HG03457 (cell line): ENCODE results near the gene MYMK.

ENCODE experiments used
- ATAC-seq: cut with Tn5 transposase; IDR thresholded peaks from one replicate; pipeline ENCODE4 v1.9.1; 2021; ENCODE audit warnings: moderate number of reproducible peaks; ENCODE audit not compliant: unreplicated experiment

MYMK gene

GRCh38 chr9:133536080-133536479, 11.3 kb upstream of the MYMK start:
- ATAC-seq: no peak

- no peak for ATAC-seq
Measured at GRCh38 chr9:133535306-133535877, 10.6 kb upstream of the MYMK start.

GRCh38 chr9:133534346-133535291, 9.9 kb upstream of the MYMK start, which contains the start of gene ADAMTSL2:
Gene ADAMTSL2 (plus strand): TSS chr9:133534704. CDS start chr9:133536713, 2,009 bp downstream.
- ATAC-seq: no peak

- ATAC-seq: no peak
Measured at GRCh38 chr9:133533857-133534256, 9.1 kb upstream of the MYMK start.

- no peak for ATAC-seq
Measured at GRCh38 chr9:133532937-133533668, 8.3 kb upstream of the MYMK start.

- no peak for ATAC-seq
Measured at GRCh38 chr9:133531293-133531692, 6.5 kb upstream of the MYMK start.

GRCh38 chr9:133529874-133530273, 5.1 kb upstream of the MYMK start:
- no peak for ATAC-seq

- no peak for ATAC-seq
Measured at GRCh38 chr9:133529457-133529856, 4.7 kb upstream of the MYMK start.

GRCh38 chr9:133528876-133529241, 4.1 kb upstream of the MYMK start:
- no peak for ATAC-seq

GRCh38 chr9:133528001-133528875, 3.5 kb upstream of the MYMK start:
- no peak for ATAC-seq

GRCh38 chr9:133527444-133527920, 2.7 kb upstream of the MYMK start:
- ATAC-seq: no peak

GRCh38 chr9:133526721-133527321, 2.1 kb upstream of the MYMK start:
- no peak for ATAC-seq

GRCh38 chr9:133525677-133526076, 918 bp upstream of the MYMK start:
- no peak for ATAC-seq

GRCh38 chr9:133524146-133524545, 613 bp downstream of the MYMK start:
- no peak for ATAC-seq

GRCh38 chr9:133523106-133523505, 1.7 kb downstream of the MYMK start:
- no peak for ATAC-seq

- ATAC-seq: no peak
Measured at GRCh38 chr9:133522073-133522910, 2.5 kb downstream of the MYMK start.

GRCh38 chr9:133521122-133522072, 3.4 kb downstream of the MYMK start:
- ATAC-seq: no peak
